Erythroblast (primary cell): ENCODE measurements around the gene TMEM132C.

ENCODE experiments used
- GATA1 ChIP-seq: IDR thresholded peaks from 2 replicates; pipeline ENCODE4 v1.6.1; 2011; ENCODE audit warnings: low read depth, mild to moderate bottlenecking, control low read depth, low read length, moderate library complexity
- POLR2A ChIP-seq: IDR thresholded peaks from 2 replicates; pipeline ENCODE4 v1.6.1; 2011; ENCODE audit warnings: mild to moderate bottlenecking, low read length

DNA sequence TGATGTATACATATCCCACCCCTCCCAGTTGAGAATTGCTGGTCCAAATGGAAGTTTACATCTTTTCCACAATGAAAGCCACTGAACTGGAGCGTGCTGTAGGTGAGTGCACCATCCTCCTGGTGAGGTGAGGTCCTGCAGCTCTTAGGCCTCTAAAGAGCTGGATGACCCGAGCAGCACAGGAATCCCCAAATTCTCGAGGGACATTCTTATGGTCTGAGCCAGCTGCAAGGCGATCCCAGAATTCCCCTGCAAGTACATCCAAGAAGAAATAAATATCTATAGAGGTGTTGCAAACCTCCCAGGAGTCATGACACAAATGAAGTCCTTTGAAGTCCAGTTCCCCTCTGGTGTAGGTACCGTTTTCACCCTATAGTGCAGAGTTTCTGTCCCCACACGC, 24.0 kb downstream of the TMEM132C start:
- no peak for TF ChIP-seq POLR2A
- TF ChIP-seq GATA1, result no peak
